Nephron (organoid): ENCODE results near the gene ZC3H18.

Experiments
- H3K27ac Mint-ChIP-seq, 3 experiments: 2 replicates each; pipeline ENCODE4 v1.8.0; 2020; ENCODE audit warnings: mixed read lengths in 3 of 3, mild to moderate bottlenecking in 2 of 3, moderate library complexity in 1 of 3
- H3K27me3 Mint-ChIP-seq: 2 replicates; pipeline ENCODE4 v1.8.0; 2021; ENCODE audit warnings: low read depth, mild to moderate bottlenecking, moderate library complexity, mixed read lengths
- H3K36me3 Mint-ChIP-seq: 2 replicates; pipeline ENCODE4 v1.8.0; 2020; ENCODE audit warnings: low read depth, mixed read lengths
- H3K4me1 Mint-ChIP-seq: 2 replicates; pipeline ENCODE4 v1.8.0; 2020; ENCODE audit warnings: mixed read lengths
- H3K4me3 Mint-ChIP-seq, 3 experiments: 2 replicates each; pipeline ENCODE4 v1.8.0; 2020; ENCODE audit warnings: mild to moderate bottlenecking in 3 of 3, mixed read lengths in 3 of 3, moderate library complexity in 2 of 3
- H3K9me3 Mint-ChIP-seq: 2 replicates; pipeline ENCODE4 v1.8.0; 2020; ENCODE audit warnings: mixed read lengths
- TF ChIP-seq, protein P1 (sequence below), 3 experiments: fragments of 200-600 bp; sonication (generic); IDR thresholded peaks; one replicate each; pipeline ENCODE4 v1.5.0; 2021; ENCODE audit warnings: antibody characterized with exemption in 3 of 3; ENCODE audit not compliant: unreplicated experiment in 3 of 3

Gene ZC3H18

DNA sequence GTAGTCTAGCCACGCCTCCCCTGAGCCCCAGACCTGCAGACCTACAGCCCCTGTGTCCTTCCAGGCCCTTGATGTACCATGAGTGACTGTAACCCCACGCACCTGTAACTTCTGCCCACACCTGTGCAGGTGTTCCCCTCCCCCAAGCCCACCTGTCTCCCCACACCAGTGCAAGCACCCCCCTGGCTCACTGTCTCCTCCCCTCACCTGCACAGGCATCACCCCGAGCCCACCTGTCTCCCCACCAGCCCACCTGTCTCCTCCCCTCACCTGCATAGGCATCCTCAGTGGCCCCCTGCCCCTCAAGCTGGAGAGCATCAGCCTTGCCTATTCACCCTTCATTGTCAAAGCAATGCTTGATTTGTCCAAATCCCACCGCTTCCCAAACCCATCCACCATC lies 32.3 kb upstream of the ZC3H18 start:
- Mint-ChIP-seq H3K4me1 (peaks cover 5% of the 10 kb centered on the region), H3K9me3 (peaks cover 8% of the 10 kb centered on the region), H3K27ac (no peak overlapping the region), H3K36me3 (no peaks in the 10 kb centered on the region), H3K27me3 (peaks cover 6% of the 10 kb centered on the region), H3K4me3 (peak overlapping the region in 2 of 3 experiments; percentile 36 to 58)
- TF ChIP-seq, protein P1, sequence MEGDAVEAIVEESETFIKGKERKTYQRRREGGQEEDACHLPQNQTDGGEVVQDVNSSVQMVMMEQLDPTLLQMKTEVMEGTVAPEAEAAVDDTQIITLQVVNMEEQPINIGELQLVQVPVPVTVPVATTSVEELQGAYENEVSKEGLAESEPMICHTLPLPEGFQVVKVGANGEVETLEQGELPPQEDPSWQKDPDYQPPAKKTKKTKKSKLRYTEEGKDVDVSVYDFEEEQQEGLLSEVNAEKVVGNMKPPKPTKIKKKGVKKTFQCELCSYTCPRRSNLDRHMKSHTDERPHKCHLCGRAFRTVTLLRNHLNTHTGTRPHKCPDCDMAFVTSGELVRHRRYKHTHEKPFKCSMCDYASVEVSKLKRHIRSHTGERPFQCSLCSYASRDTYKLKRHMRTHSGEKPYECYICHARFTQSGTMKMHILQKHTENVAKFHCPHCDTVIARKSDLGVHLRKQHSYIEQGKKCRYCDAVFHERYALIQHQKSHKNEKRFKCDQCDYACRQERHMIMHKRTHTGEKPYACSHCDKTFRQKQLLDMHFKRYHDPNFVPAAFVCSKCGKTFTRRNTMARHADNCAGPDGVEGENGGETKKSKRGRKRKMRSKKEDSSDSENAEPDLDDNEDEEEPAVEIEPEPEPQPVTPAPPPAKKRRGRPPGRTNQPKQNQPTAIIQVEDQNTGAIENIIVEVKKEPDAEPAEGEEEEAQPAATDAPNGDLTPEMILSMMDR (IDR thresholded peaks at IDR 0.05; ENCODE audit: unreplicated experiment in 3 of 3) = no peak

- no peak overlapping the region for H3K27ac Mint-ChIP-seq
- peak overlapping the region; percentile 19 to 49 (median 36) for H3K4me3 Mint-ChIP-seq
- H3K4me1 Mint-ChIP-seq = peaks cover 5% of the 10 kb centered on the region
- peaks cover 12% of the 10 kb centered on the region for H3K9me3 Mint-ChIP-seq
- peaks cover 3% of the 10 kb centered on the region for H3K36me3 Mint-ChIP-seq
- H3K27me3 Mint-ChIP-seq = peaks cover 11% of the 10 kb centered on the region
- TF ChIP-seq, protein P1 (IDR thresholded peaks at IDR 0.05; ENCODE audit: unreplicated experiment in 3 of 3) = no peak
These were observed 31.7 kb upstream of the ZC3H18 start for GRCh38 chr16:88538366-88539060.

DNA sequence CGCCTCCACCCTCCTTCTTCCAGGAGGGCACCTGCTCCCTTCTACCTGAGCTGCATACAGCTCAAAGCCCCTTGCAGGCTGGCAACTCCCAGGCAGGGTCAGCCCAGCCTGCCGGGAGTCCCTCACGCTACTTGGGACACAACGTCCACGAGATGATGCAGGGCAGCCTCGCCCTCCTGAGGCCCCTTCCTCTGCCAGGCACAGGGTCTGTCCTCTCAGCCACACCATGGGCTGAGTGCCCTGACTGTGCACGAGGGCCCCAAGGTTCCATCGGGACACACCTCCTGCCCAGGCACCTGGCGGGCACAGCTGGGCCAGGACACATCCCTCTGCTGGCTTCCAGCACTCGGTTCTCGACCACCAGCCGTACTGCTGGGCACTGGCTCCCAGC lies 30.9 kb upstream of the ZC3H18 start:
- H3K27me3 Mint-ChIP-seq = peaks cover 18% of the 10 kb centered on the region
- H3K4me3 Mint-ChIP-seq = peak overlapping the region in 1 of 3 experiments; percentile 17
- H3K27ac Mint-ChIP-seq = no peak overlapping the region
- peaks cover 5% of the 10 kb centered on the region for H3K4me1 Mint-ChIP-seq
- TF ChIP-seq, protein P1 (IDR thresholded peaks at IDR 0.05; ENCODE audit: unreplicated experiment in 3 of 3) = no peak
- peaks cover 17% of the 10 kb centered on the region for H3K9me3 Mint-ChIP-seq
- peaks cover 5% of the 10 kb centered on the region for H3K36me3 Mint-ChIP-seq

GRCh38 chr16:88539652-88540345 lies 30.4 kb upstream of the ZC3H18 start:
- H3K9me3 Mint-ChIP-seq = peaks cover 17% of the 10 kb centered on the region
- H3K36me3 Mint-ChIP-seq = peaks cover 5% of the 10 kb centered on the region
- H3K4me3 Mint-ChIP-seq = no peak overlapping the region
- H3K27ac Mint-ChIP-seq = no peak overlapping the region
- peaks cover 21% of the 10 kb centered on the region for H3K27me3 Mint-ChIP-seq
- TF ChIP-seq, protein P1 (IDR thresholded peaks at IDR 0.05; ENCODE audit: unreplicated experiment in 3 of 3) = no peak
- H3K4me1 Mint-ChIP-seq = peaks cover 5% of the 10 kb centered on the region

DNA sequence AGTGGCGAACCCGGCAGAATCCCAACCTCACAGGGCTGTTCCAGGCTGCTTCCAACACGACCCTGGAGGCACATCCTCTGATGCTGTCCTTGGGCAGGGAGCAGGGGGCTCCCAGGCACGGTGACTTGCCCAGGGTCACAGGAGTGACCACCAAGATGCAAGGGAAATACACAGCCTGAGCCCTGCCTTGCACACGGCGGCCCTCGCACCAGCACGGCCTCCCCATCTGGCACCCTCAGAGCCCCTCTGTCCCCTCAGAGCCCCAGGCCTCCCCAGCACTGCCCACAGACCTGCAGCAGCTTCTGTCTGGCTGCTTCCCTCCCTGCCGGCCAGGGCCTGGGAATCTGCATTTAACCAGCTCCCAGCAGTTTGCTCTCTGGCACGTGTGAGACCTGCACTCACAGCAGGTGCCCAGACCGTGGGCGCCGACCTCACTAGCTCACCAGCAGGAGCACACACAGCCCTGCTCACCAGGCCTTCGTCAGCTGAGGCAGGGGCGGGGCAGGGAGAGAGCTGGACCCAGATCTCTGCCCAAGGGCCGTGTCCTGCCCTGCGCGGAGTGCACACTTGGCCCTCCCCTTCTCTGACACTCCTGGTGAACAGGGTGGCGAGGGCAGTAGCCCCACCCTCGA lies 29.7 kb upstream of the ZC3H18 start:
- H3K27ac Mint-ChIP-seq = no peak overlapping the region
- H3K4me3 Mint-ChIP-seq = no peak overlapping the region
- peaks cover 5% of the 10 kb centered on the region for H3K36me3 Mint-ChIP-seq
- TF ChIP-seq, protein P1 (IDR thresholded peaks at IDR 0.05; ENCODE audit: unreplicated experiment in 3 of 3) = no peak
- H3K9me3 Mint-ChIP-seq = peaks cover 17% of the 10 kb centered on the region
- H3K4me1 Mint-ChIP-seq = peaks cover 5% of the 10 kb centered on the region
- peaks cover 27% of the 10 kb centered on the region for H3K27me3 Mint-ChIP-seq
